Liver (tissue), 9 donors: ENCODE measurements around the gene TMX3. TPM values are rescaled to one million over a fixed set of nuclear protein-coding genes. Genes with fewer than 3 reads are reported as not detected.

Experiments
- DNase-seq: peaks from one replicate; pipeline ENCODE4 v3.0.0-alpha.2; 2017; ENCODE audit warnings: low spot score
- H3K27ac ChIP-seq, 2 donors: one replicate each; pipeline ENCODE4 v1.7.0; 2013; ENCODE audit warnings: inconsistent platforms in 2 of 2, low read length in 2 of 2, control low read depth in 1 of 2, low read depth in 1 of 2, mild to moderate bottlenecking in 1 of 2
- H3K27me3 ChIP-seq, 4 donors: one replicate each; pipeline versions ENCODE4 v1.6.1 to v1.7.0; 2013; ENCODE audit warnings: low read length in 3 of 4, inconsistent platforms in 1 of 4, mild to moderate bottlenecking in 1 of 4, moderate library complexity in 1 of 4; ENCODE audit not compliant: control insufficient read depth in 4 of 4, insufficient read depth in 4 of 4
- H3K36me3 ChIP-seq, 4 donors: one replicate each; pipeline versions ENCODE4 v1.6.1 to v1.7.0; 2013; ENCODE audit warnings: low read length in 3 of 4, mild to moderate bottlenecking in 3 of 4, low read depth in 1 of 4, moderate library complexity in 1 of 4; ENCODE audit not compliant: control insufficient read depth in 4 of 4, insufficient read depth in 3 of 4
- H3K4me1 ChIP-seq, 4 donors: one replicate each; pipeline versions ENCODE4 v1.6.1 to v1.7.0; 2013; ENCODE audit warnings: low read length in 3 of 4, mild to moderate bottlenecking in 3 of 4, moderate library complexity in 1 of 4; ENCODE audit not compliant: control insufficient read depth in 4 of 4, insufficient read depth in 4 of 4
- H3K4me3 ChIP-seq, 3 donors: one replicate each; pipeline versions ENCODE4 v1.6.1 to v1.7.0; 2013; ENCODE audit warnings: low read length in 3 of 3, control low read depth in 1 of 3, low read depth in 1 of 3, mild to moderate bottlenecking in 1 of 3
- H3K9ac ChIP-seq, 2 donors: one replicate each; pipeline ENCODE4 v1.7.0; 2013; ENCODE audit warnings: low read length in 2 of 2, mild to moderate bottlenecking in 2 of 2, moderate library complexity in 2 of 2, control low read depth in 1 of 2, low read depth in 1 of 2
- H3K9me3 ChIP-seq, 4 donors: one replicate each; pipeline versions ENCODE4 v1.6.1 to v1.7.0; 2013; ENCODE audit warnings: low read length in 3 of 4; ENCODE audit not compliant: control insufficient read depth in 4 of 4
- EGR1 ChIP-seq, 2 donors: IDR thresholded peaks; 2 replicates each; pipeline ENCODE4 v1.6.1; 2016 to 2018; ENCODE audit warnings: antibody characterized with exemption in 2 of 2, low read depth in 2 of 2
- FOXA2 ChIP-seq: IDR thresholded peaks from 2 replicates; pipeline ENCODE4 v1.6.1; 2016; ENCODE audit warnings: antibody characterized with exemption
- GABPA ChIP-seq, 2 donors: IDR thresholded peaks in 1 of 2; conservative IDR thresholded peaks in 1 of 2; 2 replicates each; pipeline ENCODE4 v1.6.1; 2016; ENCODE audit warnings: antibody characterized with exemption in 2 of 2, mild to moderate bottlenecking in 1 of 2, moderate library complexity in 1 of 2
- HNF4A ChIP-seq, 2 donors: conservative IDR thresholded peaks; 2 replicates each; pipeline ENCODE4 v1.6.1; 2016; ENCODE audit warnings: antibody characterized with exemption in 2 of 2, mild to moderate bottlenecking in 2 of 2
- NR2F2 ChIP-seq: IDR thresholded peaks from 2 replicates; pipeline ENCODE4 v1.6.1; 2016; ENCODE audit warnings: antibody characterized with exemption
- RAD21 ChIP-seq, 2 donors: IDR thresholded peaks; 2 replicates each; pipeline ENCODE4 v1.6.1; 2016; ENCODE audit warnings: antibody characterized with exemption in 2 of 2, mild to moderate bottlenecking in 2 of 2
- REST ChIP-seq: IDR thresholded peaks from 2 replicates; pipeline ENCODE4 v1.6.1; 2016; ENCODE audit warnings: antibody characterized with exemption, mild to moderate bottlenecking
- RXRA ChIP-seq, 2 donors: IDR thresholded peaks; 2 replicates each; pipeline ENCODE4 v1.6.1; 2017 to 2018; ENCODE audit warnings: antibody characterized with exemption in 2 of 2, mild to moderate bottlenecking in 1 of 2
- SP1 ChIP-seq: IDR thresholded peaks from 2 replicates; pipeline ENCODE4 v1.6.1; 2018; ENCODE audit warnings: antibody characterized with exemption, mild to moderate bottlenecking
- TAF1 ChIP-seq: conservative IDR thresholded peaks from 2 replicates; pipeline ENCODE4 v1.6.1; 2016; ENCODE audit warnings: antibody characterized with exemption, mild to moderate bottlenecking
- YY1 ChIP-seq: IDR thresholded peaks from 2 replicates; pipeline ENCODE4 v1.6.1; 2016; ENCODE audit warnings: antibody characterized with exemption, mild to moderate bottlenecking
- ZBTB33 ChIP-seq: IDR thresholded peaks from 2 replicates; pipeline ENCODE4 v1.6.1; 2016; ENCODE audit warnings: antibody characterized with exemption
- WGBS: extraction: QIAGEN DNeasy Blood & Tissue Kit; methylation state at CpG from one replicate; pipeline ENCODE4 v1.1.7; 2013; 5-methylcytosine and 5-hydroxymethylcytosine counted together
- polyA plus RNA-seq, 2 donors: library from polyadenylated mRNA; stranded (reverse) in 1 of 2; unstranded in 1 of 2; fragments of 200-250 nt in 1 of 2; fragments of >200 nt in 1 of 2; fragmentation: Nextera tagmentation in 1 of 2; extraction: Ambion mirVana in 1 of 2; gene quantifications; one replicate each; pipeline versions ENCODE4 v1.2.1 to v1.2.3, GENCODE V29; 2013 to 2015
- total RNA-seq, 2 donors: library from RNA; depleted of rRNA; stranded (reverse); fragments of >200 nt; gene quantifications; one replicate each; pipeline ENCODE4 v1.2.3, GENCODE V29; 2014
- TF ChIP-seq, protein P1 (sequence below): IDR thresholded peaks from 2 replicates; pipeline ENCODE4 v1.6.1; 2016; ENCODE audit warnings: antibody characterized with exemption
- donor health status: healthy.
- donor health status: healthy.
- donor health status: healthy.
- donor health status: healthy.
- donor health status: healthy.

The TMX3 gene
- total and polyA plus RNA-seq, 4 donors: 9.0 to 38.6 (median 20.3) TPM

- H3K27ac ChIP-seq: no peak overlapping the region
Observed at GRCh38 chr18:68723539-68723938, 8.6 kb upstream of the TMX3 start.

DNA sequence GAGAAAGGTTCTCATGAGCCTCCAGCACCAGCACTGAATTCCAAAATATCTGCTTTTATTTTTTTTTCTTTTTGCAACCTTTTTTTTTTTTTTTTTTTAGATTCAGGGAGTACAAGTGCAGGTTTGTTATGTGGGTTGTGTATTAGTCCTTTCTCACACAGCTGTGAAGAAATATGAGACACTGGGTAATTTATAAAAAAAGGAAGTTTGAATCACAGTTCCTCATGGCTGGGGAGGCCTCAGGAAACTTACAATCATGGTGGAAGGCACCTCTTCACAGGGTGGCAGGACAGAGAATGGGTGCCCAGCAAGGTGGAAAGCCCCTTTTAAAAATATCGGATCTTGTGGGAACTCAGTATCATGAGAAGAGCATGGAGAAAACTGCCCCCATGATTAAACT, 7.9 kb upstream of the TMX3 start:
- no peak overlapping the region for H3K27ac ChIP-seq
- peaks cover 0 to 2% (median under 1%) of the 10 kb centered on the region in 4 donors for H3K36me3 ChIP-seq
- H3K9ac ChIP-seq: no peak overlapping the region
- 92% methylated on average over 1 of the region's 1 CpG for WGBS
- no peak for DNase-seq
- no peak overlapping the region for H3K4me3 ChIP-seq
- no peaks in the 10 kb centered on the region for H3K9me3 ChIP-seq
- no peaks in the 10 kb centered on the region for H3K27me3 ChIP-seq
- H3K4me1 ChIP-seq: no peaks in the 10 kb centered on the region
- TF ChIP-seq GABPA (IDR thresholded peaks at IDR 0.05 in 1 of 2, conservative IDR thresholded peaks at IDR 0.05 in 1 of 2): no peak
- TF ChIP-seq EGR1 (IDR thresholded peaks at IDR 0.05; ENCODE audit: low read depth in 2 of 2): no peak
- TF ChIP-seq RAD21 (IDR thresholded peaks at IDR 0.05): no peak
- no peak for TF ChIP-seq REST
- TF ChIP-seq TAF1: no peak
- no peak for TF ChIP-seq YY1
- TF ChIP-seq, protein P1, sequence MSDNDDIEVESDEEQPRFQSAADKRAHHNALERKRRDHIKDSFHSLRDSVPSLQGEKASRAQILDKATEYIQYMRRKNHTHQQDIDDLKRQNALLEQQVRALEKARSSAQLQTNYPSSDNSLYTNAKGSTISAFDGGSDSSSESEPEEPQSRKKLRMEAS: no peak
- TF ChIP-seq HNF4A (conservative IDR thresholded peaks at IDR 0.05): no peak
- no peak for TF ChIP-seq ZBTB33

More at GRCh38 chr18:68723539-68723938, 8.6 kb upstream of the TMX3 start:
- TF ChIP-seq TAF1: no peak
- TF ChIP-seq GABPA (IDR thresholded peaks at IDR 0.05 in 1 of 2, conservative IDR thresholded peaks at IDR 0.05 in 1 of 2): no peak
- TF ChIP-seq ZBTB33: no peak
- no peak for TF ChIP-seq FOXA2
- no peak for TF ChIP-seq YY1
- TF ChIP-seq RXRA (IDR thresholded peaks at IDR 0.05): no peak
- TF ChIP-seq NR2F2: no peak
- no peak for TF ChIP-seq REST
- TF ChIP-seq EGR1 (IDR thresholded peaks at IDR 0.05; ENCODE audit: low read depth in 2 of 2): no peak
- TF ChIP-seq SP1: no peak
- TF ChIP-seq, protein P1: no peak
- Histone ChIP-seq H3K9ac (no peak overlapping the region), H3K4me1 (no peaks in the 10 kb centered on the region), H3K27me3 (no peaks in the 10 kb centered on the region), H3K4me3 (no peak overlapping the region), H3K36me3 (peaks cover 0 to 2% (median under 1%) of the 10 kb centered on the region in 4 donors), H3K9me3 (no peaks in the 10 kb centered on the region)
- no peak for DNase-seq
- WGBS: 96% methylated on average over 3 of the region's 3 CpGs
